ENCODE measurements around the gene MINDY3.

- TF ChIP-seq GATA2 (IDR thresholded peaks at IDR 0.05; ENCODE audit: low read depth, low read length): no peak
- TF ChIP-seq GATA3 (IDR thresholded peaks at IDR 0.05; ENCODE audit: low read depth, low read length): no peak
Measured at GRCh38 chr10:15743443-15743842, 116.9 kb downstream of the MINDY3 start.

Data from SH-SY5Y (cell line).